Kidney (tissue), 14 donors: ENCODE measurements around the gene TPRN. TPM values are rescaled to one million over a fixed set of nuclear protein-coding genes. Genes with fewer than 3 reads are reported as not detected.

Experiments
- DNase-seq, 5 donors: peaks; one replicate each; pipeline ENCODE4 v3.0.0-alpha.2; 2013 to 2020
- FAIRE-seq: peaks from 2 replicates; lab custom pipeline; 2012; peaks lifted over from hg19 to GRCh38; lab: Jason Lieb, UNC
- H3K27ac ChIP-seq, 2 donors: one replicate each; pipeline ENCODE4 v1.7.0; 2013; ENCODE audit warnings: low read depth in 2 of 2, low read length in 2 of 2, inconsistent platforms in 1 of 2
- H3K27me3 ChIP-seq: one replicate; pipeline ENCODE4 v1.7.1; 2013; ENCODE audit warnings: low read length, inconsistent platforms; ENCODE audit not compliant: control insufficient read depth, insufficient read depth
- H3K36me3 ChIP-seq, 3 donors: one replicate each; pipeline versions ENCODE4 v1.7.0 to v1.7.1; 2013; ENCODE audit warnings: low read length in 3 of 3, control low read depth in 1 of 3, inconsistent platforms in 1 of 3; ENCODE audit not compliant: insufficient read depth in 3 of 3, control insufficient read depth in 2 of 3
- H3K4me1 ChIP-seq, 3 donors: one replicate each; pipeline versions ENCODE4 v1.7.0 to v1.7.1; 2013; ENCODE audit warnings: low read length in 3 of 3, inconsistent platforms in 1 of 3, low read depth in 1 of 3; ENCODE audit not compliant: control insufficient read depth in 2 of 3, insufficient read depth in 2 of 3
- H3K4me3 ChIP-seq, 3 donors: one replicate each; pipeline versions ENCODE4 v1.7.0 to v1.8.1; 2013; ENCODE audit warnings: low read length in 3 of 3, control low read depth in 1 of 3, inconsistent platforms in 1 of 3
- H3K9ac ChIP-seq, 3 donors: one replicate each; pipeline versions ENCODE4 v1.7.0 to v1.7.1; 2013; ENCODE audit warnings: low read length in 3 of 3, control low read depth in 1 of 3, inconsistent platforms in 1 of 3
- H3K9me3 ChIP-seq, 3 donors: one replicate each; pipeline versions ENCODE4 v1.7.0 to v1.7.1; 2013; ENCODE audit warnings: low read length in 3 of 3, control low read depth in 1 of 3, inconsistent platforms in 1 of 3; ENCODE audit not compliant: control insufficient read depth in 2 of 3, insufficient read depth in 1 of 3
- intact Hi-C: fragments of 100-400 bp; cut with DNase I; formaldehyde crosslinking; loops from one replicate; pipeline ENCODE4 v1.11.1; 2022
- polyA plus RNA-seq: library from polyadenylated mRNA; stranded (reverse); fragments of 350-450 nt; fragmentation: Illumina TruSeq; extraction: RNeasy Lipid Tissue Mini Kit (QIAGEN cat#74804); gene quantifications from one replicate; pipeline ENCODE4 v1.2.3, GENCODE V29; 2014; ENCODE audit warnings: low read depth, low replicate concordance; ENCODE audit not compliant: insufficient read depth
- total RNA-seq: library from RNA; stranded (reverse); fragmentation: NEBNext Ultra II Directional; extraction: Animal tissue kit (Norgen Biotek cat#: 25700); gene quantifications from one replicate; pipeline ENCODE4 v1.2.1, GENCODE V29; 2021
- TF ChIP-seq, protein P1 (sequence below): IDR thresholded peaks from 3 replicates; pipeline ENCODE4 v1.5.1; 2012; ENCODE audit warnings: mild to moderate bottlenecking, moderate library complexity, borderline replicate concordance; ENCODE audit not compliant: insufficient read depth; ENCODE audit errors: extremely low read depth
- donor health status: control.
- donor health status: control.
- donor health status: control.
- donor health status: control.
- donor health status: control.
- donor health status: DM: yes; HTN: yes; CAD: no.
- donor health status: Normal renal cell carcinoma (clear cell type).

TPRN gene
- total and polyA plus RNA-seq, 2 donors from 2014 or later, result 47.2 to 49.5 TPM

DNA sequence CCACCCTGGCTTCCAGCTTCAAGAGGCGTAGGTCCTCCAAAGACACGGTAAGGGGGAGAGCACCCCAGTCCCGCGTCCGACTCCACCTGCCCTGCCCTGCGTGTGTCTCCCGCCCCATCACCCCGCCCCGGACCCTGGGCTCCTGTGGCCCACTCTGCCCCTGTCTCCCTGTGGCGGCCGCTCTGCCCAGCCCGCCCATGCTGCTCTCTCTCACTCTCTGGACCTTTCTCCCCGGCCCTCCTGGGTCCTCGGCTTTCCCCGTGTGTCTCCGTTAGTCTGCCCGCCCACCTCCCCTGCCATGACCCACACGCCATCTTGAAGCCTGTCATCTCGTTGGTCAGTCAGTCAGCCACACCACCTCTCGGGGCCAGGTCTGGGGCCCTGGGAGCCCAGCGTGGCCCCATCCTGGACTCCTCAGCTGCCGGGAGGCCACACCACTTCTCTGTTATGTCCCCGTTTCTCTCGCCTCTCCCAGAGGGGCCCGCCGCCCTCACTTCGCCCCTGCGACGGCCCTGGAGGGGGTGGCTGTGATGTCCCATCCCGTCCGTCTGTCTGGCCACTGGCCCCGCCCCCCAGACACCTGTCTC lies 35.2 kb downstream of the TPRN start:
- TF ChIP-seq, protein P1, sequence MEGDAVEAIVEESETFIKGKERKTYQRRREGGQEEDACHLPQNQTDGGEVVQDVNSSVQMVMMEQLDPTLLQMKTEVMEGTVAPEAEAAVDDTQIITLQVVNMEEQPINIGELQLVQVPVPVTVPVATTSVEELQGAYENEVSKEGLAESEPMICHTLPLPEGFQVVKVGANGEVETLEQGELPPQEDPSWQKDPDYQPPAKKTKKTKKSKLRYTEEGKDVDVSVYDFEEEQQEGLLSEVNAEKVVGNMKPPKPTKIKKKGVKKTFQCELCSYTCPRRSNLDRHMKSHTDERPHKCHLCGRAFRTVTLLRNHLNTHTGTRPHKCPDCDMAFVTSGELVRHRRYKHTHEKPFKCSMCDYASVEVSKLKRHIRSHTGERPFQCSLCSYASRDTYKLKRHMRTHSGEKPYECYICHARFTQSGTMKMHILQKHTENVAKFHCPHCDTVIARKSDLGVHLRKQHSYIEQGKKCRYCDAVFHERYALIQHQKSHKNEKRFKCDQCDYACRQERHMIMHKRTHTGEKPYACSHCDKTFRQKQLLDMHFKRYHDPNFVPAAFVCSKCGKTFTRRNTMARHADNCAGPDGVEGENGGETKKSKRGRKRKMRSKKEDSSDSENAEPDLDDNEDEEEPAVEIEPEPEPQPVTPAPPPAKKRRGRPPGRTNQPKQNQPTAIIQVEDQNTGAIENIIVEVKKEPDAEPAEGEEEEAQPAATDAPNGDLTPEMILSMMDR, result no peak
- intact Hi-C loops, result no loop called here
- Histone ChIP-seq H3K4me3 (no peak overlapping the region), H3K9ac (no peak overlapping the region), H3K27ac (no peak overlapping the region), H3K27me3 (peaks cover 28% of the 10 kb centered on the region), H3K4me1 (peaks cover 0 to 14% (median 0%) of the 10 kb centered on the region in 3 donors), H3K9me3 (no peaks in the 10 kb centered on the region), H3K36me3 (no peaks in the 10 kb centered on the region)
- DNase-seq, result no peak
- FAIRE-seq, result no peak

DNA sequence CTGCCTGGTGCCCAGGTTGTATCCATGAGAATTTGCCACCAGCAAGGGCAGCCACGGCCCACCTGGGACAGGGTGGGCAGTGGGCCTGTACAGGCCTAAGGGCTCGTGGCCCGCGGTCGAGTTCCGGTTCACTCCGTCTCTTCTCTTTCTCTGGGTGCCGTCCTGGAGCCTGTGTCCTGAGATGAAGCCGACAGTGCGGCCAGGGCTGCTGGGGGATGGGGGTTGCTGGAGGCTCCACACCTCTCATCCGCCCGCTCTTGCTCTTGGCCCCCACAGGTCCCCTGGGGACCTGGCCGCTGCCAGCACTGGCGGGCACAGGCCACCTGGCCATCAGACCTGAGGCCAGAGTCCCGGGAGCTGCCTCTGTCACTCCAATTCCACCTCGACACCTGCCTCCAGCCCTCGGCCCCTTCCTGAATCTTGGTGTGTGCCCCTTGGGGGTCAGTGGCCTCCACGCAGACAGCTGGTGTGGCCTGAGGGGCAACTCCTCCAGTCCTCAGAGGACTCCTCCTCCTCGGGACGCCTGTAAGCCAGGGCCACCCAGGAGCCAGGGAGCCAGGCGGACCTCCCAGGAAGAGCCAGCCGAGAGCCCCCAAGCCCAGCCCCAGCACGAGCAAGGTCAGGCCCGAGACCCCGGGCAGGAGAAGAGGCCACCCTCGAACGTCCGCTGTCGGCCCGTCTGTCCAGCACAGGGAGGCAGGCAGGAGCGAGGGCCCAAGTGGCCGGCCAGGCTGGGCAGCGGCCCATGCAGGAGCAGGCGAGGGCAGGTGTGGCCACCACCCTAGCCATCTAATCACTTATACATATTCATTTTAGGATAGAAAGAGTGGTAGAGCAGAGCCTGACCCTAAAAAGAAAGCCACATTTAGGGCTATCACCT lies 35.9 kb downstream of the TPRN start:
- FAIRE-seq (no peak), DNase-seq (no peak)
- intact Hi-C loops, result no loop called here
- TF ChIP-seq, protein P1, result no peak
- Histone ChIP-seq H3K27me3 (peaks cover 31% of the 10 kb centered on the region), H3K4me1 (peaks cover 0 to 14% (median 0%) of the 10 kb centered on the region in 3 donors), H3K9me3 (no peaks in the 10 kb centered on the region), H3K36me3 (no peaks in the 10 kb centered on the region), H3K9ac (no peak overlapping the region), H3K27ac (no peak overlapping the region), H3K4me3 (no peak overlapping the region)

DNA sequence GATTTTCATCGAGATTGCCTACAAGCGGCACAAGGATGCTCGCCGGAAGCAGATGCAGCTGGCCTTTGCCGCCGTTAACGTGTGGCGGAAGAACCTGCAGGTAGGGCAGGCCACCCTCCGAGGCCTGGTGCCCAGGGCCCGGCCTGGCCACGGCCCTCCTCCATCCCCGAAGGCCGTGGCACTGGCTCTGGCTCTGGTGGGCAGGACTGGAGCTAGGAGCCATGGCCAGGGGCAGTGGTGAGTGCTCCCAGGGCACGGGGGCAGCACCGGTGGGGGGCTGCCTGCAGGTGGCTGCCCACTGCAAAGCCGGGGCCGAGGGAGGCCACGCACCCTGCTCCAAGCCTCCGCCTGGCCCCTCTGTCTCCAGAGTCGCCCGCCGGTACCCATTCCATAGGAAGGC lies 36.7 kb downstream of the TPRN start:
- no peak overlapping the region for H3K27ac ChIP-seq
- FAIRE-seq (no peak), DNase-seq (no peak)
- no peaks in the 10 kb centered on the region for H3K36me3 ChIP-seq
- no peak overlapping the region for H3K4me3 ChIP-seq
- peaks cover 37% of the 10 kb centered on the region for H3K27me3 ChIP-seq
- peaks cover 0 to 6% (median 0%) of the 10 kb centered on the region in 3 donors for H3K4me1 ChIP-seq
- no peaks in the 10 kb centered on the region for H3K9me3 ChIP-seq
- TF ChIP-seq, protein P1, result no peak
- H3K9ac ChIP-seq, result no peak overlapping the region
- intact Hi-C loops, result no loop called here
